ENCODE data around the gene FBXO5. TPM values are rescaled to one million over a fixed set of nuclear protein-coding genes. Genes with fewer than 3 reads are reported as not detected.

The FBXO5 gene
- total RNA-seq, 2 donors from 2014 or later, result 2.3 TPM; not detected in 1

DNA sequence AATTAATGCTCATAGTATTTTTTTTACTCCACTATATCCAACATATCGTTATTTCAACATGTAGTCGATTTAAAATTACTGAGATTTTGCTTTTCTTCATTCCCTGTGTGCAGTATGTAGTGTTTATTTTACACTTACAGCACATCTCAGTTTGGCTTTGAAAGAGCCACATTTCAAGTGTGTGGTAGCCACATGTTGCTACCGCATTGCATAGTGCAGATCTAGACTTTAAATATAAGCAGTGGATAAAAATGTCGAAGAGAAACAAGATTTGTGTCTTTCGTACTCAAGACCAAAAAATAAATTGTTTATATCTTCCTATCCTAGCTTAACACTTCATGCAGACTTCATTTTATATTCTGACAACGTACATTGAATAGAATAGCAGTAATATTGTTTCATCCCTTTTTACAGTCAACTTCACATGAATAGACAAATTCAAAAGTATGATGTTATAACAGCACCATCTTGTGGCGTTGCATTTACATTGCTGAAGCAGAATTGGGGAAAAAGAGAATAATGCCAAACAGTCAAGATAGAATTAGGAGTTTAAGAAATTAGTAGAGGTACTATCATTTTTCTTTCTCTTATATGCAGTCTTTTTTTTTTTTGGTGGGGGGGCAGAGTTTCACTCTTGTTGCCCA lies 29.9 kb downstream of the FBXO5 start:
- peaks cover 8% of the 10 kb centered on the region for H3K4me1 ChIP-seq
- no peaks in the 10 kb centered on the region for H3K9me3 ChIP-seq
- no peak overlapping the region for H3K4me3 ChIP-seq
- WGBS, 2 donors, result 60 to 65% methylated on average over 7 of the region's 7 CpGs
- ATAC-seq (no peak), DNase-seq (no peak)
- intact Hi-C loops (cut with DNase I), result no loop called here
- no peak for TF ChIP-seq POLR2A (IDR thresholded peaks at IDR 0.05)
- TF ChIP-seq, protein P1, sequence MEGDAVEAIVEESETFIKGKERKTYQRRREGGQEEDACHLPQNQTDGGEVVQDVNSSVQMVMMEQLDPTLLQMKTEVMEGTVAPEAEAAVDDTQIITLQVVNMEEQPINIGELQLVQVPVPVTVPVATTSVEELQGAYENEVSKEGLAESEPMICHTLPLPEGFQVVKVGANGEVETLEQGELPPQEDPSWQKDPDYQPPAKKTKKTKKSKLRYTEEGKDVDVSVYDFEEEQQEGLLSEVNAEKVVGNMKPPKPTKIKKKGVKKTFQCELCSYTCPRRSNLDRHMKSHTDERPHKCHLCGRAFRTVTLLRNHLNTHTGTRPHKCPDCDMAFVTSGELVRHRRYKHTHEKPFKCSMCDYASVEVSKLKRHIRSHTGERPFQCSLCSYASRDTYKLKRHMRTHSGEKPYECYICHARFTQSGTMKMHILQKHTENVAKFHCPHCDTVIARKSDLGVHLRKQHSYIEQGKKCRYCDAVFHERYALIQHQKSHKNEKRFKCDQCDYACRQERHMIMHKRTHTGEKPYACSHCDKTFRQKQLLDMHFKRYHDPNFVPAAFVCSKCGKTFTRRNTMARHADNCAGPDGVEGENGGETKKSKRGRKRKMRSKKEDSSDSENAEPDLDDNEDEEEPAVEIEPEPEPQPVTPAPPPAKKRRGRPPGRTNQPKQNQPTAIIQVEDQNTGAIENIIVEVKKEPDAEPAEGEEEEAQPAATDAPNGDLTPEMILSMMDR (IDR thresholded peaks at IDR 0.05), result peak in 6 of 7 experiments; percentile 10 to 43 (median 32)
- H3K27ac ChIP-seq, result no peak overlapping the region
- H3K36me3 ChIP-seq (replicated peaks in 1 of 2; ENCODE audit: insufficient read depth in 1 of 2, low read depth in 2 of 2), result no peaks in the 10 kb centered on the region
- no peaks in the 10 kb centered on the region for H3K27me3 ChIP-seq

DNA sequence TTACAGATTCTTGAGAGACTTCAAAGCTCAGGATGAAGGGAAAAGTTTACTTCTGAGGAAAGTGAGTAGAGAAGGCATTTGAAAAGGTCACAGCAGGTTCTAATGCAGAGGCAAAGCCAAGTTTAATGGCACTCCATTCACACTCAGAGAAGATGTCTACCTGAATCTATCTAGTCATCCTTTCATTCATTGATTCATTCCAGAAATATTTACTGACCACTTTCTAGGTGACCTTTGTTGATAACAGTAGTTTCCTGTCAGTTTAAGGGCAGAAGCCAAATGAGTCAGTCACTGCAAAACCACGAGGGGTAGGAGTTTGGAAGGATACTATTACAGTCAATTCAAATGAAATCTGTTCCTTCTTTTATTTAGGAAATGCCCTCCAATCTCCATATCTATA lies 30.8 kb downstream of the FBXO5 start:
- Histone ChIP-seq H3K4me3 (no peak overlapping the region), H3K36me3 (replicated peaks in 1 of 2; ENCODE audit: insufficient read depth in 1 of 2, low read depth in 2 of 2) (no peaks in the 10 kb centered on the region), H3K27me3 (no peaks in the 10 kb centered on the region), H3K9me3 (no peaks in the 10 kb centered on the region), H3K4me1 (peaks cover 10% of the 10 kb centered on the region), H3K27ac (no peak overlapping the region)
- 0 to 9% methylated on average over 1 of the region's 1 CpG for WGBS, 2 donors
- no peak for TF ChIP-seq POLR2A (IDR thresholded peaks at IDR 0.05)
- TF ChIP-seq, protein P1 (IDR thresholded peaks at IDR 0.05), result no peak
- intact Hi-C loops (cut with DNase I), result no loop called here
- DNase-seq (no peak), ATAC-seq (no peak)

DNA sequence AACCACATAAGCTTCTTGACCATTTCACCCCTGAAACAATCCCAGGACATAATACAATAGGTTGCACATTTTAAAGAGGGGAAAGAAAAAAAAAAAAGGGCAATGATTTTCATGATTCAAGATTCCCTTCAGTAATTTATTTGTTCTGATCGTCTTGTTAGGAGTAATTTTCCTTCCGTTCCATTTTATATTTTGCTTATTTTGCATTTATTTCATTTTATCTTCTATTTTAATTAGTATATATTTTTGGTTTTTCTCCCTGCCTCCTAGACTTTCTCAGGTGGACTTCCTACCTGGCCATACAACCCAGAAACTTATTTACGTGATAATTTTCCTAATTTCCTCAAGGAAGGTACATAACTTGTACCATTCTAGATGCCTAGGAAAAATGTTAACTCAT lies 32.6 kb downstream of the FBXO5 start:
- H3K27ac ChIP-seq, result no peak overlapping the region
- ATAC-seq (no peak), DNase-seq (no peak)
- H3K36me3 ChIP-seq (replicated peaks in 1 of 2; ENCODE audit: insufficient read depth in 1 of 2, low read depth in 2 of 2), result no peaks in the 10 kb centered on the region
- no peak for TF ChIP-seq POLR2A (IDR thresholded peaks at IDR 0.05)
- TF ChIP-seq, protein P1 (IDR thresholded peaks at IDR 0.05), result no peak
- intact Hi-C loops (cut with DNase I), result no loop called here
- H3K4me1 ChIP-seq, result peaks cover 10% of the 10 kb centered on the region
- 51 to 63% methylated on average over 3 of the region's 3 CpGs for WGBS, 2 donors
- H3K9me3 ChIP-seq, result no peaks in the 10 kb centered on the region
- no peak overlapping the region for H3K4me3 ChIP-seq
- no peaks in the 10 kb centered on the region for H3K27me3 ChIP-seq

DNA sequence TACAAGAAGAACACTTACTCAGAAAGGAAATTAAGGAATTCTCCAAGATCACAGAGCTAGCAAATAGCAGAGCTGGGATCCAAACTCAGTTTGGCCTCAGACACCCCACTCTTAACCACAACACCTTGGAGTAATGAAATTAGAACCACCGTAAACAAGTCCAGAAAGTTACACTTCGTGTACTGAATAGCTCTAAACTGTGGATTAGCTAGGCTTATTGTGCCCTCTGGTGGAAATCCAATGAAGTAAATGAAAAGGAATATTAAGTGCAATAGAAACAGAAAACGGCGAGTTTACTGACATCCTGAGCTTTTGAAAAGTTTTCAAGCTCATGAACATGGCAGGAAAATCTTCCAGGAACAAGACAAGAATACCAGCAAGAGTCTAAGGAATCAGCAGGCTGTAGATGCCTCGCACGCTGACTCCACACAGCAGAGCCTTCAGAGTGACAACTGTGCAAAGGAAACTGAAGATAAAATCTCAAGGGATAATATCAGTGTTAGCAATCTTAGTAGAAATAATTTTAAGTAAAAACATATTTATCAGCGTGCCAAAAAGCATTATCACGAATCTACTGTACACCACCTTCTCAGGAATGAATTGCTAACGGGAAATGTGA lies 34.6 kb downstream of the FBXO5 start:
- H3K4me1 ChIP-seq, result peaks cover 10% of the 10 kb centered on the region
- no peaks in the 10 kb centered on the region for H3K9me3 ChIP-seq
- H3K27ac ChIP-seq, result no peak overlapping the region
- intact Hi-C loops (cut with DNase I), result no loop called here
- ATAC-seq, result peak; percentile 71
- H3K4me3 ChIP-seq, result no peak overlapping the region
- H3K36me3 ChIP-seq (replicated peaks in 1 of 2; ENCODE audit: insufficient read depth in 1 of 2, low read depth in 2 of 2), result no peaks in the 10 kb centered on the region
- 18% methylated on average over 9 of the region's 9 CpGs for WGBS, 2 donors
- TF ChIP-seq, protein P1 (IDR thresholded peaks at IDR 0.05), result peak; percentile 18 to 68 (median 61)
- no peak for TF ChIP-seq POLR2A (IDR thresholded peaks at IDR 0.05)
- DNase-seq, result no peak
- H3K27me3 ChIP-seq, result no peaks in the 10 kb centered on the region

DNA sequence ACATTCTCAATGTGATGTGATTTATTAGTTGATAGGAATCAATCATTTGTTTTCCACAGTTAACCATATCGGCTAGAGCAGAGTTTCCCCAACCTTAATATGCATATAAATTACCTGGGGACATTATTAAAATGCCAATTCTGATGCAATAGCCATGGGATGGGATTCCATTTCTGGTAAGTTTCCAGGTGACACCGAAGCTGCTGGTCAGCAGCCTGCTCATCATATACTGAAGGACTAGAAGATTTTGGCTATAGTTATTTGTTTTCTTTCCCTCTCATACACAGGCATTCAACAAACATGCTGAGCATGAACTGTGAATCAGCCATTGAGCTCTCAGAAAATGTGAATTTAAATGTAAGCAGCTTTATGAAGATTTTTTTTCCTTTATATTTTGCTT lies 35.8 kb downstream of the FBXO5 start:
- TF ChIP-seq, protein P1 (IDR thresholded peaks at IDR 0.05), result no peak
- no peak for TF ChIP-seq POLR2A (IDR thresholded peaks at IDR 0.05)
- Histone ChIP-seq H3K4me1 (peaks cover 10% of the 10 kb centered on the region), H3K27ac (no peak overlapping the region), H3K4me3 (no peak overlapping the region), H3K9me3 (no peaks in the 10 kb centered on the region), H3K36me3 (replicated peaks in 1 of 2; ENCODE audit: insufficient read depth in 1 of 2, low read depth in 2 of 2) (no peaks in the 10 kb centered on the region), H3K27me3 (no peaks in the 10 kb centered on the region)
- intact Hi-C loops (cut with DNase I), result no loop called here
- DNase-seq (no peak), ATAC-seq (no peak)
- WGBS, 2 donors, result 39 to 47% methylated on average over 2 of the region's 2 CpGs

All from body of pancreas (tissue), 4 donors.